Measurements from ENCODE around the gene SLC7A1. TPM values are rescaled to one million over a fixed set of nuclear protein-coding genes. Genes with fewer than 3 reads are reported as not detected.

SLC7A1 gene
- total RNA-seq, 1 experiment from 2014 or later, result 62.8 TPM

DNA sequence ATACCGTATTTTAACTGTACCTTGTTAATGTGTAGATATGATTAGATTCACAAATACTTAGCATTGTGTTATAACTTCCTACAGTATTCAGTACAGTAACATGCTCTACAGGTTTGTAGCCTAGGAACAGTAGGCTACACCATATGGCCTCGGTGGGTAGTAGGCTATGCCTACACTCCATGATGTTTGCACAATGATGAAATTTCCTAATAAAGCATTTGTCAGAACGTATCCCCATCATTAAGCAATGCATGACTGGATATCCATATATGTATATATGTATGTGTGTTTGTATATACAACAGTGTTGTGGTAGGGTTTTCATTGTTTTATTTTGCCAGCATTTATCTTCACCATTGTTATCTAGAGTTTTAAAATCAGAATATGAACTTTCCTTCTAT, 119.4 kb downstream of the SLC7A1 start:
- intact Hi-C loops (cut with micrococcal nuclease; ENCODE audit: unreplicated experiment), result no loop called here

DNA sequence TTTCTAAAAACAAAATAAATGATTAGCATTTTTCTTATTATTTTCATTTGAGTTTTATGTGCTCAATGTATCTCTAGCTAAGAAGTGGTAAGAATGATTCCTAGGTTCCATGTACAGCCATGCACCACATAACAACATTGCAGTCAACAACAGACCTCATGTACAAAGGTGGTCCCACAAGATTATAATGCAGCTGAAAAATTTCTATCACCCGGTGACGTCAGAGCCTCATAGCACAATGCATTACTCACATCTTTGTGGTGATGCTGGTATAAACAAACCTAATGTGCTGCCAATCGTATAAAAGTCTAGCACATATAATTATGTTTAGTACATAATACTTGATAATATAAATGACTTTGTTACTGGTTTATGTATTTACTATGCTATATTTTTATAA, 120.5 kb downstream of the SLC7A1 start:
- CTCF ChIA-PET, result no interaction called here
- BruUV-seq (replicated peaks), result no TSS peak

More for the DNA sequence above, 119.4 kb downstream of the SLC7A1 start:
- no TSS peak for BruUV-seq (replicated peaks)
- ChIA-PET POLR2A (ENCODE audit: unreplicated experiment) (no interaction called here), CTCF (no interaction called here)
- no peaks in the 10 kb centered on the region for H3K4me1 ChIP-seq (replicated peaks; ENCODE audit: insufficient read depth)
- no peaks in the 10 kb centered on the region for H3K36me3 ChIP-seq (ENCODE audit: low read depth)
- no peak overlapping the region for H2AFZ ChIP-seq
- no peaks in the 10 kb centered on the region for H3F3A ChIP-seq (ENCODE audit: insufficient read depth, low read depth)
- no peak overlapping the region for H3K27ac ChIP-seq
- no peak overlapping the region for H3K4me3 ChIP-seq
- no peak overlapping the region for H3K4me2 ChIP-seq
- H4K20me1 ChIP-seq (ENCODE audit: insufficient read depth), result 0 out of 2 replicates have a peak, but pooled peaks cover 4% of the 10 kb centered on the region
- H3K79me2 ChIP-seq (ENCODE audit: low read depth), result no peaks in the 10 kb centered on the region
- peaks cover 49% of the 10 kb centered on the region for H3K27me3 ChIP-seq (ENCODE audit: insufficient read depth, low read depth)
- H3K9me2 ChIP-seq (ENCODE audit: insufficient read depth), result no peaks in the 10 kb centered on the region
- DNase-seq, result no peak
- no peak for TF ChIP-seq EZH2 (IDR thresholded peaks at IDR 0.05; ENCODE audit: low read depth)
- TF ChIP-seq, protein P1, sequence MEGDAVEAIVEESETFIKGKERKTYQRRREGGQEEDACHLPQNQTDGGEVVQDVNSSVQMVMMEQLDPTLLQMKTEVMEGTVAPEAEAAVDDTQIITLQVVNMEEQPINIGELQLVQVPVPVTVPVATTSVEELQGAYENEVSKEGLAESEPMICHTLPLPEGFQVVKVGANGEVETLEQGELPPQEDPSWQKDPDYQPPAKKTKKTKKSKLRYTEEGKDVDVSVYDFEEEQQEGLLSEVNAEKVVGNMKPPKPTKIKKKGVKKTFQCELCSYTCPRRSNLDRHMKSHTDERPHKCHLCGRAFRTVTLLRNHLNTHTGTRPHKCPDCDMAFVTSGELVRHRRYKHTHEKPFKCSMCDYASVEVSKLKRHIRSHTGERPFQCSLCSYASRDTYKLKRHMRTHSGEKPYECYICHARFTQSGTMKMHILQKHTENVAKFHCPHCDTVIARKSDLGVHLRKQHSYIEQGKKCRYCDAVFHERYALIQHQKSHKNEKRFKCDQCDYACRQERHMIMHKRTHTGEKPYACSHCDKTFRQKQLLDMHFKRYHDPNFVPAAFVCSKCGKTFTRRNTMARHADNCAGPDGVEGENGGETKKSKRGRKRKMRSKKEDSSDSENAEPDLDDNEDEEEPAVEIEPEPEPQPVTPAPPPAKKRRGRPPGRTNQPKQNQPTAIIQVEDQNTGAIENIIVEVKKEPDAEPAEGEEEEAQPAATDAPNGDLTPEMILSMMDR (conservative IDR thresholded peaks at IDR 0.05), result no peak
- H3K9me3 ChIP-seq (ENCODE audit: insufficient read depth, low read depth), result no peaks in the 10 kb centered on the region

DNA sequence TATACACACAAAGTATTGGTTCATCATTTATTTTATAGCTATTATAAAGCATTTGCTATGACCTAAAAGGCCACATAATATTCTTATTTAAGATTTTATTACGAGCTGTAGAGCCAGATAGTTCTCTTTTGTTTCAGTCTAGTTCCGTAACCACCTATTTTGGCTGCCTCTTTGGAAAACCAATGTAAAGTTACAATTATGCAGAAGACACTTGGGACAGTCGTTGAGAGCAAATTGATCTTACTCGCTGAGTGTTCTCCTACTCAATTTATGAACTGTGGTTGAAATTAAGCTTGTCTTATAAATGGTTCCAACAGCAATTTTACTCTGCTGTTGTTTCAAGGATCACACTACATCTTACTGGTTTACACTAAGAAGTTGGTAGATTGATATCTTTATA, 122.3 kb downstream of the SLC7A1 start:
- no peaks in the 10 kb centered on the region for H3K36me3 ChIP-seq (ENCODE audit: low read depth)
- no peak overlapping the region for H2AFZ ChIP-seq
- no TSS peak for BruUV-seq (replicated peaks)
- POLR2A ChIA-PET (ENCODE audit: unreplicated experiment), result no interaction called here
- H3K79me2 ChIP-seq (ENCODE audit: low read depth), result no peaks in the 10 kb centered on the region
- peaks cover 21% of the 10 kb centered on the region; the same call in 1 of the 2 replicates for H3K27me3 ChIP-seq (ENCODE audit: insufficient read depth, low read depth)
- no peaks in the 10 kb centered on the region for H3K9me3 ChIP-seq (ENCODE audit: insufficient read depth, low read depth)
- DNase-seq, result no peak
- 0 out of 2 replicates have a peak, but pooled peaks cover 4% of the 10 kb centered on the region for H4K20me1 ChIP-seq (ENCODE audit: insufficient read depth)
- CTCF ChIA-PET, result interaction anchor here (0.6 kb wide), 1 partner anchor 401 kb away, joined by 4 read pairs; no protein-coding TSS in a partner anchor
- H3K27ac ChIP-seq, result no peak overlapping the region
- no peaks in the 10 kb centered on the region for H3K9me2 ChIP-seq (ENCODE audit: insufficient read depth)
- TF ChIP-seq, protein P1 (conservative IDR thresholded peaks at IDR 0.05), result no peak
- TF ChIP-seq EZH2 (IDR thresholded peaks at IDR 0.05; ENCODE audit: low read depth), result no peak
- H3K4me3 ChIP-seq, result no peak overlapping the region
- H3K4me2 ChIP-seq, result no peak overlapping the region
- intact Hi-C loops (cut with micrococcal nuclease; ENCODE audit: unreplicated experiment), result no loop called here
- H3F3A ChIP-seq (ENCODE audit: insufficient read depth, low read depth), result no peaks in the 10 kb centered on the region
- no peaks in the 10 kb centered on the region for H3K4me1 ChIP-seq (replicated peaks; ENCODE audit: insufficient read depth)

More for the DNA sequence above, 120.5 kb downstream of the SLC7A1 start:
- peaks cover 39% of the 10 kb centered on the region for H3K27me3 ChIP-seq (ENCODE audit: insufficient read depth, low read depth)
- no peaks in the 10 kb centered on the region for H3F3A ChIP-seq (ENCODE audit: insufficient read depth, low read depth)
- H3K4me1 ChIP-seq (replicated peaks; ENCODE audit: insufficient read depth), result no peaks in the 10 kb centered on the region
- no peaks in the 10 kb centered on the region for H3K9me3 ChIP-seq (ENCODE audit: insufficient read depth, low read depth)
- no peak overlapping the region for H3K4me2 ChIP-seq
- H4K20me1 ChIP-seq (ENCODE audit: insufficient read depth), result 0 out of 2 replicates have a peak, but pooled peaks cover 4% of the 10 kb centered on the region
- H3K9me2 ChIP-seq (ENCODE audit: insufficient read depth), result no peaks in the 10 kb centered on the region
- H3K4me3 ChIP-seq, result no peak overlapping the region
- H2AFZ ChIP-seq, result no peak overlapping the region
- H3K36me3 ChIP-seq (ENCODE audit: low read depth), result no peaks in the 10 kb centered on the region
- TF ChIP-seq, protein P1 (conservative IDR thresholded peaks at IDR 0.05), result no peak
- no peak for TF ChIP-seq EZH2 (IDR thresholded peaks at IDR 0.05; ENCODE audit: low read depth)
- H3K79me2 ChIP-seq (ENCODE audit: low read depth), result no peaks in the 10 kb centered on the region
- intact Hi-C loops (cut with micrococcal nuclease; ENCODE audit: unreplicated experiment), result no loop called here
- DNase-seq, result no peak
- POLR2A ChIA-PET (ENCODE audit: unreplicated experiment), result interaction anchor here (0.7 kb wide), 1 partner anchor 241 kb away, joined by 5 read pairs; no protein-coding TSS in a partner anchor
- H3K27ac ChIP-seq, result no peak overlapping the region
